Stimulated activated CD8-positive, alpha-beta memory T cell treated with anti-CD3 and anti-CD28 coated beads, Interleukin-2, amount 100 ng/mL, for 1 hour (primary cell): ENCODE measurements around the gene GDF7.
"Not testable (repeated sequence)": the region's sequence is repeated elsewhere in the genome, so short reads cannot be mapped to it uniquely, and the experiment has no call there.

Experiments used
- DNase-seq, 2 donors: peaks; one replicate each; pipeline ENCODE4 v3.0.0-alpha.2; 2020; ENCODE audit warnings: low read depth in 2 of 2

Gene GDF7

GRCh38 chr2:20698916-20699613, 32.1 kb downstream of the GDF7 start:
- no peak for DNase-seq

DNA sequence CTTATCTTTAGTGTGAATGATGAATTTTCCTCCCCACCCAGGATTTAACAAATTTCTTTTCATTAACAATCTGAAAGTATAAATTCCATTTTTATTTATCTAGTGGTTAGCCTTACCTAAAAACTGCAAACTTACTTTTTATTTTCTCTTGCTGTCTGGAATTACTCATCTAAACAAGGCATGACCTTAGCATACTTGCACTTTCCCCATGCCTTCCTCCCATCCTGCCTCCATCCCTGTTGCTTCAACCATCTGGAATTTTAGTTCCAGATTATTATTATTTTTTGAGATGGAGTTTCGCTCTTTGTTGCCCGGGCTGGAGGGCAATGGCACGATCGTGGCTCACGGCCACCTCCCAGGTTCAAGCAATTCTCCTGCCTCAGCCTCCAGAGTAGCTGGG, 35.6 kb downstream of the GDF7 start:
- no peak for DNase-seq

- DNase-seq = no peak
Observed at GRCh38 chr2:20704886-20705285, 37.9 kb downstream of the GDF7 start.

- no peak for DNase-seq
Observed at GRCh38 chr2:20706217-20706616, 39.3 kb downstream of the GDF7 start.

DNA sequence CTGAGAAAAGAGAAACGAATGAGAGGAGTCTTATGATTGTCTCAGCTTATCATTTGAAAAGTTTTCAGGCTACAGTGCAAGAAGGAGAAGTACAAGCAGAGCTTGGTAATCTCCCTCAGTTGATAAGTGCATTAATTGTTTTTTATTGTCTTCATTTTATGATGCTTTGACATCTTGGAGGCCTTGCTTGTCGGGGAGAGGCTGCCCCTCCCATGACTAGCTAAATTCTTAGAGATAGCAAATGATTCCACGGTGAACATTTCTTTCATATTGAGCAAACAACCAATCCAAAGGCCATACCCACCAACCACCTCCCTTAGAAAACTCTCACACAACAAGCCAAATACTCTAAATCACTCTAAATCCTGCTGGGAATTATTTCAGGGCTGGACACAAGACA, 39.8 kb downstream of the GDF7 start:
- no peak for DNase-seq

- DNase-seq = no peak
Observed at GRCh38 chr2:20707601-20708000, 40.7 kb downstream of the GDF7 start.

- not testable (repeated sequence) for DNase-seq
Observed at GRCh38 chr2:20711641-20712040, 44.7 kb downstream of the GDF7 start.

GRCh38 chr2:20713585-20713984, 46.6 kb downstream of the GDF7 start:
- not testable (repeated sequence) for DNase-seq

- not testable (repeated sequence) for DNase-seq
Observed at GRCh38 chr2:20714412-20714811, 47.5 kb downstream of the GDF7 start.

GRCh38 chr2:20716164-20716563, 49.2 kb downstream of the GDF7 start:
- DNase-seq = not testable (repeated sequence)

DNA sequence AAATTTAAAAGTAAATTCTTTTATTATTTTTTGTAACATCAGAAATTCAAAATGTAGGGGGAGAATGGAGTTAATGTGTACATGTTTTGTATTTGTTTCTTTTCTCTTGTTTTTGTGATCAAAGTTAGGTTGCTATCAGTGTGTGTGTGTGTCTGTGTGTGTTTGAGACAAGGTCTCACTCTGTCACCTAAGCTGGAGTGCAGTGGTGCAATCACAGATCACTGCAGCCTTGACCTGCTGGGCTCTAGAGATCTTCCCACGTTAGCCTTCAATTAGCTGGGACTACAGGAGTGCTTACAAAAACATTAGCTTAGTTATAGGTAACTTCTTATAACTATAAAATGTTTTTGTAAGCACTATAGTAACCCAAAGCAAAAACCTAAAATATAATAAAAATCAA, 50.7 kb downstream of the GDF7 start:
- DNase-seq = no peak

- DNase-seq = no peak
Observed at GRCh38 chr2:20722592-20723240, 55.8 kb downstream of the GDF7 start.

DNA sequence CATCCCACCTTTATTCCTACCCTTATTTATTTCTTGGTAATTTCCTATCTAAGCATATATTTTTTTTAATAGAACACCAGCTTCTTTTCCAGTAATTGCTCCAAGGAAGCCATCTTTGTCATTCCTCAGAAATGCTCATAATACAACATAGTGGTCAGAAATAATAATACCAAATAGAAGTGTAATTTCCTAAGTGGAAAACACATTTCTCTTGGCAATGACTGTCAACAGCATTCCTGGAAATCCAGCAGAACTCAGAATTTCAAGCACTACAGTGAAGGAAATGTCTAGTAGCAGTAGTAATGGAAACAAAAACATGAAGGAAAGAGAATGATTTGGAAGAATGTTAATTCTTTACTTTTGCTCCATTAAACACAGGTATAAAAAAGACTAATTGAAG, 56.6 kb downstream of the GDF7 start:
- DNase-seq = no peak

GRCh38 chr2:20724500-20725053, 57.6 kb downstream of the GDF7 start:
- DNase-seq = no peak

DNA sequence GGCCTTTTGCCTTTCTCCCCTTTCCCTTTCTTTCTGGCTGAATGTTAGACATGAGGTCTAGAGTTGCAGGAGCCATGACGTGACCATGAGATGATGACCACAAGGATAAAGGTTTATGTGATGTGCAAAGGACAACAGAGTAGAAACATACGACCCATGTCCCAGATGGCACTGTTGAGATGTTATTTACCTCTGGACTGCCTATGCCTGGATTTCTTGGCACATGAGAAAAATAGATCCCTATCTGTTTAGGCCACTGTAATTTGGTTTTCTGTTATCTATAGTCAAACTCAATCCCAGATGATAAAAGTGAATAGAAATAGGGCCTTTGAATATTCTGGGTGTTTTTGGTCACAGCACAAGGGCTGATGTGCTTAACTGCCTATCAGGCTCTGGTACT, 58.8 kb downstream of the GDF7 start:
- no peak for DNase-seq

DNA sequence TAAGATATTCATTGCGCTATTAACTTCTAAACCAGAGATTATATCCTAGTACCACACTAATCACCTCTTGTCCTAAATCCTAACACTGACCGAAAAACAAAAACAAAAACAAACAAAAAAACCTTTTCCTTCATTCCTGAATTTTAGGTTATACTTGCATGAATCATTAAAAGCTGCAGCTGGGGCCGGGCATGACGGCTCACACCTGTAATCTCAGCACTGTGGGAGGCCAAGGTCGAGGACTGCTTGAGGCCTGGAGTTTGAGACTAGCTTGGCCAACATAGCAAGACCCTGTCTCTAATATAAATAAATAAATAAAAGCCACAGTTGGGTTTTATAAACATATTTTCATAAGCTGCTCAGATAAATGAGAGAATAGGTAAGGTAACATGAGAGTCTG, 60.0 kb downstream of the GDF7 start:
- no peak for DNase-seq

DNA sequence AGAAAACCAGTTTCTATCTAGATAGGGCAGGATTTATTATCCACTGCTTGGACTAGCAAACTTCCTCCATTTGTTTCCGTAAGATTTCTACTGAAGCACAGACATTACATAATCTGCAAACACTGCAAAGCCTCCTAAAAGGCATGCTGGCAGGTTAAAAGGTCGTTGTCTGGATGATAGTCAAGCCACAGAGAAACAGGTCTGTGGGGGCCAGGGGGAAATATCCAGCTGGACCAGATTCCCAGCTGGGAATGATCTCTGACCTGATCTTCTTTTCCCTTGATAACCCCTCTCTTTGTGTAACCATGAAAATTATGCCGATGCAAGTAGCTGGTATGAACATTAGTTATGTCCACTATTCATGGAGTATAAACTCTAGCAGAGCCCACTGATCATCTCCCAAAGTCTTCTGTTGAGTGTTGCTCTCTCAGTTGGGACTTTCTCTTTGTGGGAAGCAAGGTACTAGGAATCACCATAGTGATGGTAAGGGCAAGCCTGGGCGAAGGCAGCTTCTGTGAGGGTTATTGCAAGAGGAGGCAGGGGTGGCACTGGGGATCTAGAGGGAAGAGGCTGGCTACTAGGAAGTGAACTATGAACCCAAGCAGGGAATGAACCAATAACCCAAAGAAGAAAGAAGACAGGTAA, 61.3 kb downstream of the GDF7 start:
- DNase-seq = no peak
